Lower leg skin (tissue), 3 donors: Measurements from ENCODE around the gene PROSER2.

ENCODE experiments used
- CTCF ChIP-seq, 3 donors: fragments of 450-650 bp; IDR thresholded peaks; one replicate each; pipeline ENCODE4 v1.5.1; 2016; ENCODE audit warnings: antibody characterized with exemption in 3 of 3, mild to moderate bottlenecking in 3 of 3, moderate library complexity in 2 of 3
- POLR2A ChIP-seq, 2 donors: fragments of 450-650 bp; IDR thresholded peaks; one replicate each; pipeline ENCODE4 v1.6.1; 2016 to 2017; ENCODE audit warnings: antibody characterized with exemption in 2 of 2, mild to moderate bottlenecking in 1 of 2, moderate library complexity in 1 of 2

GRCh38 chr10:11830836-11831519 lies 7.8 kb downstream of the PROSER2 start:
- no peak for TF ChIP-seq CTCF (IDR thresholded peaks at IDR 0.05)
- no peak for TF ChIP-seq POLR2A (IDR thresholded peaks at IDR 0.05)
